Measurements from ENCODE around the gene RILPL2.
"Not testable (repeated sequence)": the region's sequence is repeated elsewhere in the genome, so short reads cannot be mapped to it uniquely, and the experiment has no call there.

The RILPL2 gene, protein sequence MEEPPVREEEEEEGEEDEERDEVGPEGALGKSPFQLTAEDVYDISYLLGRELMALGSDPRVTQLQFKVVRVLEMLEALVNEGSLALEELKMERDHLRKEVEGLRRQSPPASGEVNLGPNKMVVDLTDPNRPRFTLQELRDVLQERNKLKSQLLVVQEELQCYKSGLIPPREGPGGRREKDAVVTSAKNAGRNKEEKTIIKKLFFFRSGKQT

DNA sequence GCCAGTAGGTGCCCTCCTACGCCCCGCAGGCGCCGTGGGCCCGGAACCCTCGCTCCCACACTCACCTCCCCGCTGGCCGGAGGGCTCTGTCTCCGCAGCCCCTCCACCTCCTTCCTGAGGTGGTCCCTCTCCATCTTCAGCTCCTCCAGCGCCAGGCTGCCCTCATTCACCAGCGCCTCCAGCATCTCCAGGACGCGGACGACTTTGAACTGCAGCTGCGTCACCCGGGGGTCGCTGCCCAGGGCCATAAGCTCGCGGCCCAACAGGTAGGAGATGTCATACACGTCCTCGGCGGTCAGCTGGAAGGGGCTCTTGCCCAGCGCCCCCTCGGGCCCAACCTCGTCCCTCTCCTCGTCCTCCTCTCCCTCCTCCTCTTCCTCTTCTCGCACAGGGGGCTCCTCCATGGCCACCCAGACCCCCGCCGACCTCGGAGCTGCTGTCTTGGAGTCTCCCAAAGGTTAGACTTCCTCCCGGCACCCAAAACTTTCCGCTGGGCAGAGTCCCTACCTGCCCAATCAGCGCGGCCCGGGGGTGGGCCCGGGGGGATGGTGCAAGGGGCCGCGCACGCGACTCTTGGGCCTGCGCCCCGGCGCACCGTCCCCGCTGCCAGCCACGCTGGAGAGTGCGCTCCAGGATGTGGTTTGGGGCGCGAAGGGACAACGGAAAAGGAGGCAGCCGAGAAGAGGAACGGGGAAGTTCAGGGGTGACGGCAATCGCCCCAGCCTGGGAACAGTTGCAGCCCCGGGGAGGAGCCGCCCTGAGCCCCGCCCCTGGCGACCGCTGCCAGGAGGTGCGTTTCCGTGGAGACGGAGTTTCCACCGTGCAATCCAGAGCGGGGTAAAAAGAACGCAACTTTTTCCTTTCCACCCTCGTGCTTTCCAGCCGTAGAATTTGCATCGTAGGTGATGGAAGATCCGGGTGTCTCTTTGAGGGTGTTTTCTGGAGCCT, at the start of gene RILPL2:
Gene RILPL2, minus strand, starts transcription at position 668 of the 948 bp plus-strand sequence. Its CDS starts 264 bp downstream, at position 404.
- peak; percentile 66 to 78 (median 76) for DNase-seq

DNA sequence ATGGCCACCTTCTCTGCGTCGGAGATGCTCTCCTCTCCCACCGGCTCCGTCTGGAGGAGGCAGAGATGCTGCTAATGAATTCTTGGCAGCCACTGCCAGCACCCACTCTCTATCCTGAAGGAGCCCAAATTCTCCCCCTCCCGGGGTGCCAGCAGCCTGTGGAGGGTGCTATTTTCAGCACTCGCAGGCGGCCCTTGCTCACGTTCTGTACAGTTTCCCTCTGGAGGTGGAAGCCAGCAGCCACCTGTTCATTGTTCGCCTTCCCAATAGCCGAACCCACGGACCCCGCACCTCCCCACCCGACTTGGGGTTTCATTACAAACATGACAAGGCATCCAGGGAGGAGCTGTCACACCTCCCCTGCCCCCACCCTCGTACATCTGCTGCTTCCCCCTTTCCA, 49.3 kb upstream of the RILPL2 start:
- no peak for DNase-seq

DNA sequence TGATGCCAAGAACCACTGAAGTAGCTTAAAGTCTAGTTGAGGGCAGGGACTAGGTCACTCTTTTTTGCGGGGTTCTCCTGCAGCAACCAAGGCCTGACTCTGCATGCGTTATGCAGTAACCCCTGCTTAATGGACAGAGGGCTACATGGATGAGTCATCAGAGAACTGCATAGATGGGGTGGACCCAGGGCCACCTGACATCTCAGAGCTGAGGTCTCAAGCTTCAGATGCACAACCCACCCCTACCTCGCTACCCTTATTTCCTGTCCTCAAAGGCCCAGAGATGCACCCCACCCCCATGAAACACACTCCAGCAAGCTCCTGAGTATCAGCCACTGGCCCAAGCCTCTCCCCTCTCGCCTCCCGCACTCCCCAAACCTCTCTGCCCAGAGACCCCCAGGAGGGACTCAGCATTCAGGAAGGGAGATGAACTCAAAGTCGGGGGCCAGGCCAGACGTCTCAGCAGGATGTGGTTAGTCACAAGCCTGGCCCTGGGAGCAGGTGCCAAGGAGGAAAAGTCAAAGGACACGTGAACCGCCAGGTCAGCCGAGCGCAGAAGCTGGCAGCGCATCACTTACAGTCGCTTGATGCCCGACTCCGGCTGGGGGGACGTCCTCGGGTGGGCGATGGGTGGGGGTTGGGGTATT, 47.2 kb upstream of the RILPL2 start:
- DNase-seq: no peak

DNA sequence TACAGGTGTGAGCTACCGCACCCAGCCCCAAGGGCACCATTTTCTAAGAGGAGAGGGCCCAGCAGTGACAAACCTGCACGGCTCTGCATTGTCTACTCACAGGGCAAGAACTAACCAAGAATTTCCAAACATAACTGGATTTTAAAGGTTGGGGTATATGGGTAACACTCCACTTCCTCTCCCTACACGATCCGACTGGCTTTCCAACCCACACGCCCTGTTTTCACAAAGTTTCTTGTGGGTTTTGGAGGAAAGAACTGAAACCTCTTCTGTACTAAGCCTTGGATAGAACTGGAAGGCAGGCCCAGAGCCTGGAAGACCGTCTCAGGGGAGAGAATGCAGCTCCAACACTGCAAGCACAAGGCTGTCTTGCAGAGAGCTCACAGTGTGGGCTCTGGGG, 46.4 kb upstream of the RILPL2 start:
- DNase-seq: no peak

DNA sequence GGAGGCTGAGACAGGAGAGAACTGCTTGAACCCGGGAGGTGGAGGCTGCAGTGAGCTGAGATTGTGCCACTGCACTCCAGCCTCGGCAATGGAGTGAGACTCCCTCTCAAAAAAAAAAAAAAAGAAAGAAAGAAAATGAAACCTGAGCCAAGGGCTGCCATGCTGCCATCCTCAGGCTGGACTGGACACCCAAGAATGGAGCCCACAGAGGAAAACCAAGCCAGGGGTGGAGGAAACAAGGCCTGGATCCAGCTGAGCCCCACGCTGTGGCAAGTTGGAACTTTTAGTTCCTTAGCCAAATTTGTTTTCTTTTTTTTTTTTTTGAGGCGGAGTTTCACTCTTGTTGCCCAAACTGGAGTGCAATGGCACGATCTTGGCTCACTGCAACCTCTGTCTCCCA, 44.8 kb upstream of the RILPL2 start:
- DNase-seq: not testable (repeated sequence)

DNA sequence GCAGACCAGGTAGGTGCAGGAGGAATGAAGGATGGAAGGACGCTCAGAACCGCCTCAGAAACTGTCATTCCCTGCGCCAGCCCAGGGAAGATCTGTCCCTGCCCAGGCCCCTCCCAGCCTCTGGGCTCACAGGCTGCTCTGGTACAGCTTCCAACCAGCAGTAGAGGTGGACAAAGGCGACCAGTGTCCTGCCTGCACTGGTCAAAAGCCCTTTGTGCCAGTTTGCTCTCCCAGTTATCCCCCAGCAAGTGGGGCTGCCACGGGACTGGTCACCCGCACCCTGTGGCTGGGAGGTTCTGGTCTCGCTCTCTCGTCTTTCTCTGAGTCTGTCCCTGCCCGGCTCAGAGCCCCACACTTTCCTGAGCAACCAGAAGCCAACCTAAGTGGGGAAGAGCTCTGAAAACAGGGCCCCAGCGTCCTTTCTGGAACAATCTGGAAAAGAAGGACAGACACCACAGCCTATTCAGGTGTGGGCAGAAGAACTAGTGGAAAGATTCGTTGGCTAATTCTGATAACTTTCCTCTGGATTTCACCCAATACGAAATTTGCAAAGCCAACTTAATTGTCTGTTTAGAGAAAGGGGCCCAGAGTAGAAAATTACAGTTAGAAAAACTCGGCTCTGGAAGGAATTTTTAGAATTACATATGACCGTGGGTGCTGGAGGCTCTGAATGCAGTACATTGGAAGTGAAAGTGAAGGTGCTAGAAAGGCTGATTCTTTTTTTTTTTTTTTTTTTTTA, 43.1 kb upstream of the RILPL2 start:
- no peak for DNase-seq

DNA sequence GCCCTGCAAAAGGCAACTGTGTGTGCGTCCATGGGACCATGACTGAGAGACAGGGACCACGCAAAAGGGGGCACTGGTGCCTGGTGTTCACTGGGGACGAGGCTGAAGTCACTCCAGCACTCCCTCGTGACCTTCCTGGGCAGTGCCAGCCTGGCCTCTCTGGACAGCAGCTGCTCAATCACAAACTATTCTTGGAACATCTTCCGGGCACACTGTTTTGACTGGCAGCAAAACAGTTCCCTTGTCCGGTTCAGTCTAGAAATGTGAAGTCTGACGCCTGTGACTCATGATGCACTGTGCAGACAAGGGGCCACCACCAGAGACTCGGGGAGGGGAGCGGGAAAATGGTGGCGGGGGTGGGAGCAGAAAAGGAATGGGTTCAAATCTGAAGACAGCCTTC, 42.3 kb upstream of the RILPL2 start:
- no peak for DNase-seq

DNA sequence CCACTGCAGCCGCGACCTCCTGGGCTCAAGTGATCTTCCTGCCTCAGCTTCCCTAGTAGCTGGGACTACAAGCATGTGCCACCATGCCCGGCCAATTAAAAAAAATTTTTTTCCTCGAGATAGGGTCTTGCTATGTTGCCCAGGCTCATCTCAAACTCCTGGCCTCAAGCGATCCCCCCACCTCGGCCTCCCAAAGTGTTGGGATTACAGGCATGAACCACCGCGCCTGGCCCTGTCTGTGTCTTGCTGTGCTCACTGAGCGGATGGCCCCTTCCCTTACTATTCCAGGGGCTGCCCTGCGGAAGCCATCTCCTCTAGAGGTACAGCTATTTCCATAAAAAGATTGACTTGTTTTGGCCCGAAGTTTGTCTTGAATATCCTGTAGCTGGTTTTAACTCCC, 41.6 kb upstream of the RILPL2 start:
- no peak for DNase-seq

DNA sequence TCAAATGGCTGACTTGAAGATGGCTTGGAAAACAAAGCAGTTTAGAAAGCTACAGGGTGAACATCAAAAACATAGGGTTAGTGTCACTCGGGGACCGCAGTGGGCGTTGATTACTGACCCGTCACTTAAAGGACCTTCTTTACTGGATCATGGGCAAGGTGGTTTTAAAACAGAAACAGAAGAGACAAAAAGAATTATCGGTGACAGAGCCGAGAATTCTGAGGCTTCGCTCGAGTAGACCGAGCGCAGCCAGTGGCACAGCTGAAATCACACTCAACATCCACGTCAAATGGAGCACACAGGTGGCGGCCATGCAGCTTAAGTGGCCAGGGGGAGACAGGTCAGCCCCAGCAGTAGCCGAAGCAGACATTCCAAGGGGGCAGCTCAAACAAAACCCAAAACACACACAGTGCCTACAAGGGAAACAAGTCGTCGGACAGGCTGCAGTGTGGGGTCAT, 38.8 kb upstream of the RILPL2 start:
- no peak for DNase-seq

DNA sequence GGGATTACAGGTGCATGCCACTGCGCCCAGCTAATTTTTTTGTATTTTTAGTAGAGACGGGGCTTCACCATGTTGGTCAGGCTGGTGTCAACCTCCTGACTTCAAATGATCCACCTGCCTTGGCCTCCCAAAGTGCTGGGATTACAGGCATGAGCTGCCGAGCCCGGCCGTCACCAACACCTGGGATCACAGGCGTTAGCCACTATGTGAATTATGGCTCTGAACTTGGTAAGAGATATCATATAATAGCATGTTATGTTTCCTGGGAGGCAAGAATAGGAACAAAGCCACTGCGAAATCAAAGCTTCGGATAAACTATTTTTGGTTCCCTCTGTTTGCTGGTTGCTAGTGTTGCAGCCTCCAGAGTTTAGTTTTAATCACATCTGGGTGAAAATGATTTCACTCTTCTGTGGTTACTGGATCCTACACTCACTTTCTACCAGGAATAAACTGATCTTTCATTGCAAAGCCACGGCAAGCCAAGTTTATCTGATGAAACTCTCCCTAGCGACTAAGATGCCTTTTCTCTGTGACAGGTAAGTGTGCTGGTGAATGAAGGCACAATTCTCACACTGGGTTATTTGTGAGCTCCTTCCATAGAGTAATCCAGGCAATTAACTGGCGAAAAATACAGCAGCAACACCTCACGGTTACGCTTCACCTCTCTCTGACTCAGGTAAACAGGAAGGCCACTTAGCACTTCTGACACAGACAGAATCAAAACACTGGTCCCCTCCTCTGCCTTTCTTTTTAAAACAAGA, 38.2 kb upstream of the RILPL2 start:
- DNase-seq: no peak

DNA sequence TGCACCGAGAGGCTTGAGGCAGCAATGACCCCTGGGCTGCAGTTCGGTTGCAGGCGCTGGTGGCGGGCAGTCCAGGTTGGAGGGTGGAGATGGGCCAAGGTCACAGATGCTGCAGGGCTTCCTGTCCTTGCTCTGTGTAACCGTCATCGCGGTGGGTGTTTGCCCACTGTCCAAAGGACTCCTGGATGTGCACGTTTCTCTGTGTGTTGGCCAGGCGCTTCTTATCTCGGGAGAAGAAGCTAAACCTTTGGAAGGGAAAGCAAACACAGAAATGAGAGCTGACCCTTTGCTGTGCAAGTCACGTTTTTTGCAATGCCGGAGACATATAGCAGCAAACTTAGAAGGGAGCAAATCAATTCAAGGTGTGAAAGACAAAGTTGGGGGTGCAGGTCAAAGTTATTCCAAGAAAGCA, 36.0 kb upstream of the RILPL2 start:
- DNase-seq: no peak

DNA sequence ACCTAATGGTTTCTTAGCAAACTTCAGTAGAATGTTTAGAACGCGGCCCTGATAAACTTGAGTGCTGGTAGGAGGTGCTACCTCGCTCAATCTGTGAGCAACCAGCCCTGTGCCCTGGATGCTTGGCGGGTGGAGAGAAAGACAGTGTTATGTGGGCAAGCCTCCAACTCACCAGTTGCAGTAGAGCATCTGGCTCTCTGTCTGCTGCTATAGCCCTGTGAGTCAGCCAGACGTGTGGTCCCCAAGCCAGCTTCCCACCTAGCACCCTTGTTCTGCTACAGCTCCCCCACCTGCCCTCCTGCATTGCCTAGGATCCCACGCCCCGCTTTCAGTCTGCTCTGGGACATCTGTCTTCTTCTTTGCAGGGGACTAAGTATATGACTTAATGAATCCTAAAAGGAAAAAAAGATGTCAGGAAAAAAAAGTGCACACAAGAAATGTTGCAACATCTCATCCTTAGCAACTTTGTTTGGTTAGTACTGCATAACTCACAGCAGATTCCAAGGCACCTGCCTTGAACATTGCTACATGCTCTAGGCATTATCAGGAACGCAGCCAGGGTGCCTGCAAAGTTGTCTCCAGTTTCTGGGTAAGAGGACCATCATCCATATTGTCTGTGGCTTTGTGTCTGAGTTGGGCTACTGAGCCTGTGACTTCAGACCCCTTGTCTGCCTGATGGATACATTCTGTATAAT, 35.0 kb upstream of the RILPL2 start:
- DNase-seq: no peak

DNA sequence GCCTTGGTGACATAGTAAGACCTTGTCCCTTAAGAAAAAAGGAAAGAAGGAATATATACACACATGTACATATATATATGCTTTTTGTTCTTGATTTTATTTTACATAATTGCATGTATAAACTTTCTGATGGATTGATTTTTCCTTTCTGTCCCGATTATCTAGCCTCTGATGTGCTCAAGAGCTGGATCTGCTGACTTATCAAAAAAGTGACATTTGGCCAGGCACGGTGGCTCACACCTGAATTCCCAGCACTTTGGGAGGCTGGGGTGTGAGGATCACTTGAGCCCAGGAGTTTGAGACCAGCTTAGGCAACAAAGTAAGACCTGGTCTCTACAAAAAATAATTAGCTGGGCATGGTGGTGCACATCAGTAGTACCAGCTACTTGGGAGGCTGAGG, 33.5 kb upstream of the RILPL2 start:
- DNase-seq: no peak

DNA sequence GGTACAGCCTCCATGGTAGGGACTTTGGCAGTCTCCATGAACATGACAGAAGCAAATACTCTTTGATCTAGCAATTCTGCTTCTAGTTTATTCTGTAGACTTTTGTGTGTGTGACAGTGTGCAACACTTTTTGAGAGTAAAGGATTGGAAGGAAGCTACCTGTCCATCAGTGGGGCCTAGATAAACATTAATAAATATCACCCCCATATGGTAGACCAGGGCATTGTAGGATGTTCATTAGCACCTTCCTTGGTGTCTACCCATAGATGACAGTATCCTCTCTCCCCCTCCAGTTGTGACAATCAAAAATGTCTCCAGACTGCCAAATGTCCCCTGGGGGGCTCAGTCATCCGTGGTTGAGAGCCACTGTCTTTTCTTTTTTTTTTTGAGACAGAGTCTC, 32.3 kb upstream of the RILPL2 start:
- no peak for DNase-seq

DNA sequence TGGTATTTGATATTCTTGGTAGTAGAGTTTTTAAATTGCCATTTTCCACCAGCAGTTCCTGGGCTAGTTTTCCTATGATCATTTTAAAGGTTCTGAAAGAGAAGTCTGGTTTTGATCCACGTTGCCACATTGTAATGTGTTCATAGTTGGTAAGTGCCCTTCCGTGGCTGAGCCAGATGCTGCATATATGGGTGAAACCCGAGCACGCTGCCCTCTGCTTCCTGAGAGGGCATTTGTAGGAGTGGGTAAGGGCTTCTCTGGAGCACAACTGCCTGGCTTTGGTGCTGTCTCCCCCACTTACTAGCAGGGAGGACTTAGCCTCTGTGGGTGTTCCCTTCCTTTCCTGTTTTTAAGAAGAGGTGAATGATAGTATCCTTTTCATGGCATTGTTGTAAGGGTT, 28.6 kb upstream of the RILPL2 start:
- DNase-seq: no peak

DNA sequence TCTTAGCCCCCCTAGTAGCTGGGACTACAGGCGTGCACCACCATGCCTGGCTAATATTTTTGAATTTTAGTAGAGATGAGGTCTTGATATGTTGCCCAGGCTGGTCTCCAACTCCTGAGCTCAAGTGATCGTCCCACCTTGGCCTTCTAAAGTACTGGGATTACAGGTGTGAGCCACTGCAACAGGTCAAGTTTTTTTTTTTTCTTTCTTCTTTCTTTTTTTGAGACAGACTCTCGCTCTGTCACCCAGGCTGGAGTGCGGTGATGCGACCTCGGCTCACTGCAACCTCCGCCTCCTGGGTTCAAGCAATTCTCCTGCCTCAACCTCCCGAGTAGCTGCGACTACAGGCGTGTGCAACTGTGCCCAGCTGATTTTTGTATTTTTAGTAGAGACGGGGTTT, 26.7 kb upstream of the RILPL2 start:
- not testable (repeated sequence) for DNase-seq

DNA sequence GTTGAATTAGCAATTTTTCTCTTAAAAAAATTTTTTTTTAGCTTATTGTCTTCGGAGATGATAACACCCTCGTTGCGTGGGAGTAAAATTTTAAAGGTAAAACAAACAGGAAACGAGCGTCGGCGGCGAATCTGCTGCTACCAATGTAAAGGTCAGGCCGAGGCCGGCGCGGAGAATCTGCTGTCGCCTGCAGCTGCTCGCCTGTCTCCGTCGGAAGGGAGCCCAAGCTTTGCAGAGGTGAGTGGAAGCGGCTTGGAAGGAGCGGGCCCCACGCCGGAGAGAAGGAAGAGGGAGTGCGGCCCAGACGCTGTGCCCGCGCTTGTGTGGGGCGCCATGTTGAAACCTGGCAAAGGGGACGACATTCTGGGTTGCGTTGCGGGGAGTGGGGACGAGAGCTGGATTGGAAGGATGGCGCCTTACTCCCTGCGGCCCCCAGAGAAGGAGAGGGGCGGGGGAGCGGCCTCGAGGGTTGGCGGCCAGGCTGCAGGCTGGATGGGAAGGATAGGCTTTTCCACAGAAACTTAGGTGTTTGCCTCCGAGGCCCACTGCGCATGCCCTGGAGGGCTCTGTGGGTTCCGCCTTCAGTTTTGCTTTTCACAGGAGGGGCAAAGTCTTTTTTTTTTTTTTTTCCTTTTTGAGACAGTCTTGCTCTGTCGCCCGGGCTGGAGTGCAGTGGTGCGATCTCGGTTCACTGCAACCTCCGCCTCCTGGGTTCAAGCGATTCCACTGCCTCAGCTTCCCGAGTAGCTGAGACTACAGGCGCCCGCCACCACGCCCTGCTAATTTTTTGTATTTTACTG, 21.7 kb upstream of the RILPL2 start, which contains the start of gene SNRNP35:
Gene SNRNP35, plus strand, starts transcription at position 160 of the 800 bp plus-strand sequence. CDS start 7,402 bp downstream, outside the sequence.
- DNase-seq: peak; percentile 52 to 72 (median 68)

DNA sequence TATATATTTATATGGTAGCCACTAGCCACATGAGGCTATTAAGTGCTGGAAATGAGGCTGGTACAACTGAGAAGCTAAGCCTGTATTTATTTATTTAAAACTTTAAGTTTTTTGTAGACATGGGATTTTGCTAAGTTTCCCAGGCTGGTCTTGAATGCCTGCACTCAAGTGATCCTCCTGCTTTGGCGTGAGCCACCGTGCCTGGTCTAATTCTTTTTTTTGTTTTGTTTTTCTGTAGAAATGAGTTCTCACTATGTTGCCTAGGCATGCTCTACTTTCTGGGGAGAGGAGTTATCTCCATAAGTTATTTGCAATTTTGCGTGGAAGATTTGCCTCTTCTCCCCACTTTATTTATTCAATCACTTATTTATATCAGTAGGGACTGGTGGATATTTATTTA, 16.7 kb upstream of the RILPL2 start:
- DNase-seq: no peak

DNA sequence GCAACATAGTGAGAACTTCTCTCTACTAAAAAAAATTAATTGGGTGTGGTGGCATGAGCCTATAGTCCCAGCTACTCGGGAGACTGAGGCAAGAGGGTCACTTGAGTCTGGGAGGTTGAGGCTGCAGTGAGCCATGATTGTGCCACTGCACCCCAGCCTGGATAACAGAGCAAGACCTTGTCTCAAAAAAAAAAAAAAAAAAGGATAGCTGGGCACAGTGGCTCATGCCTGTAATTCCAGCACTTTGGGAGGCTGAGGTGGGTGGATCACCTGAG, 15.7 kb upstream of the RILPL2 start:
- DNase-seq: not testable (repeated sequence)

DNA sequence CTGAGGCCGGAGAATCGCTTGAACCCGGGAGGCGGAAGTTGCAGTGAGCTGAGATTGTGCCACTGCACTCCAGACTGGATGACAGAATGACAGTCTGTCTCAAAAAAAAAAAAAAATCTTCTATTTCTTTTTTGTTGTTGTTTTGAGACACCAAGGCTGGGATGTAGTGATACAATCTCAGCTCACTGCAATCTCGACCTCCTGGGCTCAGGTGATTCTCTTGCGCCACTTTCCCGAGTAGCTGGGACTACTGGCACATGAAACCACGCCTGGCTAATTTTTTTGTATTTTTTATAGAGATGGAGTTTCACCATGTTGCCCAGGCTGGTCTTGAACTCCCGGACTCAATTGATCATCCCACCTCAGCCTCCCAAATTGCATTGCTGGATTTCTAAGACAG, 14.2 kb upstream of the RILPL2 start:
- no peak for DNase-seq

DNA sequence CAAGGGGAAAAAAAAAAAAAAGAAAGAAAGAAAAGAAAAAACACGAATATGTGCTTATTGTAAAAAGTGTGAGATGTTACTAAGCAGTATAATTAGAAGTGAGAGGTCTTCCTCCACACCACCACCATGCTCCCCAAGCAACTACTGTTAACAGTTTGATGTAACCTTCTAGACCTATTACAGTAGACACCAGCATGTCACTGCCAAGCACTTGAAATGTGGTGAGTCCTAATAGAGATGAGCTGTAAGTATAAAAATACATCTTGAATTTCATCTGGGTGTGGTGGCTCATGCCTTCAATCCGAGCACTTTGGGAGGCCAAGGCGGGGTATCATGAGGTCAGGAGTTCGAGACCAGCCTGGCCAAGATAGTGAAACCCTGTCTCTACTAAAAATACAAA, 13.4 kb upstream of the RILPL2 start:
- DNase-seq: no peak

Data from activated CD4-positive, CD25-positive, alpha-beta regulatory T cell (primary cell).